ENCODE data around the gene TMEM92. TPM values are rescaled to one million over a fixed set of nuclear protein-coding genes. Genes with fewer than 3 reads are reported as not detected.
"Not testable (repeated sequence)": the region's sequence is repeated elsewhere in the genome, so short reads cannot be mapped to it uniquely, and the experiment has no call there.

TMEM92 gene
- total and polyA plus RNA-seq, 7 donors = 0.01 to 0.07 TPM; not detected in 5

DNA sequence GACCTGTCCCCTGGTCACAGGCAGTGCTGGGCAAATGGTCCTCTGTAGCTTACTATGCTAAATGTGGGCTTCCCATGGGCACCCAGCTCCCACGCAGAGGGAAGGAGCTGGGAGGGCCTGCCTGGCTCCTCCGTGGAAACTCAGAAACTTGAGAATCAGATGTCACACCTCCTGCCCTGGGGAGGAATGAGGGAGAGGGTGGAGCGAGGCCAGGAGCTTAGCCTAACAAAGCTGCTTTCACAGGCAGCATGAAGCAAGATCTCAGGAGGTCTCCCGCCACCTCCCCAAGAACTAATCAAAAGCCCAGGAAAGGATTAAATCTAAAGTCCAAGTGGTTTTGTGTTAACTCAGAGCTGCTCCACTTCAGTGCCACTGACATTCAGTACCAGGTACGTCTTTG, 38.0 kb downstream of the TMEM92 start:
- no peaks in the 10 kb centered on the region for H3K36me3 ChIP-seq (ENCODE audit: insufficient read depth in 1 of 2, low read depth in 1 of 2)
- no peak overlapping the region for H3K4me3 ChIP-seq
- whole genome bisulfite sequencing, 3 donors = 52 to 61% (median 53%) methylated on average over 5 of the region's 5 CpGs
- ATAC-seq (no peak), DNase-seq (no peak)
- TF ChIP-seq, protein P1, sequence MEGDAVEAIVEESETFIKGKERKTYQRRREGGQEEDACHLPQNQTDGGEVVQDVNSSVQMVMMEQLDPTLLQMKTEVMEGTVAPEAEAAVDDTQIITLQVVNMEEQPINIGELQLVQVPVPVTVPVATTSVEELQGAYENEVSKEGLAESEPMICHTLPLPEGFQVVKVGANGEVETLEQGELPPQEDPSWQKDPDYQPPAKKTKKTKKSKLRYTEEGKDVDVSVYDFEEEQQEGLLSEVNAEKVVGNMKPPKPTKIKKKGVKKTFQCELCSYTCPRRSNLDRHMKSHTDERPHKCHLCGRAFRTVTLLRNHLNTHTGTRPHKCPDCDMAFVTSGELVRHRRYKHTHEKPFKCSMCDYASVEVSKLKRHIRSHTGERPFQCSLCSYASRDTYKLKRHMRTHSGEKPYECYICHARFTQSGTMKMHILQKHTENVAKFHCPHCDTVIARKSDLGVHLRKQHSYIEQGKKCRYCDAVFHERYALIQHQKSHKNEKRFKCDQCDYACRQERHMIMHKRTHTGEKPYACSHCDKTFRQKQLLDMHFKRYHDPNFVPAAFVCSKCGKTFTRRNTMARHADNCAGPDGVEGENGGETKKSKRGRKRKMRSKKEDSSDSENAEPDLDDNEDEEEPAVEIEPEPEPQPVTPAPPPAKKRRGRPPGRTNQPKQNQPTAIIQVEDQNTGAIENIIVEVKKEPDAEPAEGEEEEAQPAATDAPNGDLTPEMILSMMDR (IDR thresholded peaks at IDR 0.05) = no peak
- intact Hi-C loops (cut with DNase I) = no loop called here
- H3K27me3 ChIP-seq (ENCODE audit: insufficient read depth in 3 of 3, low read length in 2 of 3) = peaks cover 0 to 4% (median 3%) of the 10 kb centered on the region in 3 donors
- H3K27ac ChIP-seq = no peak overlapping the region
- H3K4me1 ChIP-seq = no peaks in the 10 kb centered on the region
- H3K9me3 ChIP-seq = no peaks in the 10 kb centered on the region

DNA sequence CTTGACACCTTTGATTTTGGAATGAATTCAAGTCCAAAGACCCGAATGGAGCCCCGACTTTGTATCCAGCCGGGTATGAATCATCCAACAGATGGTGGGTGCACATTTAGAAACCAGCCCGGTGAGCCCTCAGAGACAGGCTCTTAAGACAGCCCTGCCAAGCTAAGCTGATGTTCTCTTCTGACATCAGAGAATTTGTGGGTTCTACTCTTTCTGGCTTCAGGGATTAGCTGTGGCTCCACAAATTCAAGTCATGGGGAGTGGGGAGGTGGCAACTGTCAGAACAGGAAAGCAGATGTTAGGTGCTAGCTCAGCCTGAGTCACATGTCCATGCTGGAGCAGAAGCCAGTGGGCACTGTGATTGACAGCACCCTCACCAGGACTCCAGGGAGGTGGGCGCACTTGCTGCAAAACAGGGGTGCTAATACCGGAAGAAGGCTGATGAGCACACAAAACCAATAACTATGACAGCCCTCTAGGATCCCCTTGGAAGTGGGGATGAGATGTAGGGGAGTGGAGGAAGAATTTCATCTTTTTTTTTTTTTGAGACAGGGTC, 40.3 kb downstream of the TMEM92 start:
- 62 to 71% (median 68%) methylated on average over 6 of the region's 6 CpGs for WGBS, 3 donors
- ATAC-seq (no peak), DNase-seq (no peak)
- Histone ChIP-seq H3K4me1 (peaks cover 4% of the 10 kb centered on the region), H3K4me3 (no peak overlapping the region), H3K27ac (no peak overlapping the region), H3K36me3 (ENCODE audit: insufficient read depth in 1 of 2, low read depth in 1 of 2) (no peaks in the 10 kb centered on the region), H3K27me3 (ENCODE audit: insufficient read depth in 3 of 3, low read length in 2 of 3) (peaks cover 0 to 4% (median 3%) of the 10 kb centered on the region in 3 donors), H3K9me3 (no peaks in the 10 kb centered on the region)
- TF ChIP-seq, protein P1 (IDR thresholded peaks at IDR 0.05) = no peak
- intact Hi-C loops (cut with DNase I) = no loop called here

DNA sequence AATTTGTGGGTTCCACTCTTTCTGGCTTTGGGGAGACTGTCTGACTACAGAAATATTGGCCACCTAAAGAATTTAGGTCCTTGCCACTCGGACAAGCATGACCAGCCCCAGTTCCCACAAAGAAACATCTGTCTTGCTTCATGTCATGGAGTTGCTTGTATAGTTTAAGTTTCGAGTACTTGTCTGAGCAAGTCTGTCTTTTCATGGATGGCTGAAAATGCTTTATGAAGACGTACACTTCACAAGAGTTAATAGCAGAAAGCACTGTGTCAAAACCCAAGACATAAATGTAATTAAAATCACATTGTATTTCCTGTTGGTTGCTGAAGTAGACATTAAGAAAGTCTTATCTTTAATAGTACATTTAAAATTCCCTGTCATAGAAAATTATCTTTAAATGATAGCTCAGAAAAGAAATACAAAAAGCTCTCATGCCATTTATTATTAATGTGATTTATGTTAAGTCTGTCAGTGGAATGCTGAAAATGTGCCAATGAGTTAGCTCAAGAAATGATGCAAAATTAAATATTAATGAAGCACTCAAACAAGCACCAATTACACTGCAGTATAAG, 41.8 kb downstream of the TMEM92 start:
- no peak for DNase-seq
- ATAC-seq = no peak
- no peak overlapping the region for H3K4me3 ChIP-seq
- no peak overlapping the region for H3K27ac ChIP-seq
- H3K27me3 ChIP-seq (ENCODE audit: insufficient read depth in 3 of 3, low read length in 2 of 3) = peaks cover 0 to 4% (median 3%) of the 10 kb centered on the region in 3 donors
- WGBS, 3 donors = 73 to 85% (median 76%) methylated on average over 3 of the region's 3 CpGs
- H3K4me1 ChIP-seq = peaks cover 4% of the 10 kb centered on the region
- intact Hi-C loops (cut with DNase I) = no loop called here
- H3K36me3 ChIP-seq (ENCODE audit: insufficient read depth in 1 of 2, low read depth in 1 of 2) = no peaks in the 10 kb centered on the region
- no peaks in the 10 kb centered on the region for H3K9me3 ChIP-seq
- TF ChIP-seq, protein P1 (IDR thresholded peaks at IDR 0.05) = no peak

DNA sequence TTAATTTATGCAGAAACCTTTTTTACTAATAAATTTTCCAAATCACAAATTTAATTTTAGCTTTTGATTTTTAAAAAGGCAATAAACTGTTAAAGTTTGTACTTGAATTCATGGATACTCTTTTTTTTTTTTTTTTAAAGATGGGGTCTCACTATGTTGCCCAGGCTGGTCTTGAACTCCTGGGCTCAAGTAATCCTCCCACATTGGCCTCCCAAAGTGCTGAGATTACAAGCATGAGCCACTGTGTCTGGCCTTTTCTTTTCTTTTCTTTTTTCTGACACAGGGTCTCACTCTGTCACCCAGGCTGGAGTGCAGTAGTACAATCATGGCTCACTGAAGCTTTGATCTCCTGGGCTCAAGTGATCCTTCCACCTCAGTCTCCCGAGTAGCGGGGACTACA, 42.4 kb downstream of the TMEM92 start:
- H3K4me1 ChIP-seq; H3K9me3 ChIP-seq; intact Hi-C loops (cut with DNase I); H3K27me3 ChIP-seq (ENCODE audit: insufficient read depth in 3 of 3, low read length in 2 of 3); H3K36me3 ChIP-seq (ENCODE audit: insufficient read depth in 1 of 2, low read depth in 1 of 2); H3K4me3 ChIP-seq; DNase-seq; H3K27ac ChIP-seq; ATAC-seq: not testable (repeated sequence)
- WGBS, 3 donors = 89 to 93% (median 93%) methylated on average over 2 of the region's 2 CpGs

DNA sequence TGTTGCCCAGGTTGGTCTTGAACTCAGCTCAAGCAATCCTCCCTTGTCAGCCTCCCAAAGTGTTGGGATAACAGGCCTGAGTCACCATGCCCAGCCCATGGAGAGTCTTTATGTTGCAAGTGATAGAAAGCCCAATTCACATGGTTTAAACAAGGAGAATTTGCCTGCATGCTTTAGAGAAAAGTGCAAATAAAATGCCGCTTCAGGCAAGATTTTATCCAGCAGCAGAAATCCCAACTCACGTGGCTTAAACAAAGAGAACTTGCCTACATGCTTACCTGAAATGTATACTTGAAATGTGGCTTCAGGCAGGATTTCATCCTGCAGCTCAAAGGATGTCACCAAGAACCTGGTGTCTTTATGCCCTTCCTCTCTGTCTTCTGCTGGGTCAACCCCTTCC, 42.9 kb downstream of the TMEM92 start:
- 93 to 97% (median 96%) methylated on average over 2 of the region's 2 CpGs for WGBS, 3 donors
- H3K27ac ChIP-seq = no peak overlapping the region
- H3K9me3 ChIP-seq = no peaks in the 10 kb centered on the region
- H3K27me3 ChIP-seq (ENCODE audit: insufficient read depth in 3 of 3, low read length in 2 of 3) = peaks cover 0 to 4% (median 2%) of the 10 kb centered on the region in 3 donors
- H3K4me1 ChIP-seq = peaks cover 4% of the 10 kb centered on the region
- no peak for DNase-seq
- ATAC-seq = no peak
- no peak overlapping the region for H3K4me3 ChIP-seq
- TF ChIP-seq, protein P1 (IDR thresholded peaks at IDR 0.05) = no peak
- no peaks in the 10 kb centered on the region for H3K36me3 ChIP-seq (ENCODE audit: insufficient read depth in 1 of 2, low read depth in 1 of 2)
- intact Hi-C loops (cut with DNase I) = no loop called here
